ENCODE measurements around the gene TPI1. TPM values are rescaled to one million over a fixed set of nuclear protein-coding genes. Genes with fewer than 3 reads are reported as not detected.
A peak's percentile ranks its signal among the peaks of the same experiment; 100 is the strongest.
"Not testable (repeated sequence)": the region's sequence is repeated elsewhere in the genome, so short reads cannot be mapped to it uniquely, and the experiment has no call there.

Gene TPI1
- total RNA-seq, 1 donor from 2014 or later = 482 TPM

GRCh38 chr12:6899837-6900519 is 32.6 kb downstream of the TPI1 start:
- intact Hi-C loops (cut with DNase I) = no loop called here
- Histone ChIP-seq H3K4me1 (peaks cover 0 to 5% of the 10 kb centered on the region in 2 donors), H3K36me3 (no peaks in the 10 kb centered on the region), H3K27ac (no peak overlapping the region), H3K27me3 (no peaks in the 10 kb centered on the region), H3K9me3 (no peaks in the 10 kb centered on the region), H3K4me3 (no peak overlapping the region)
- TF ChIP-seq CTCF (IDR thresholded peaks at IDR 0.05) = no peak
- no peak for DNase-seq (ENCODE audit: low spot score in 2 of 2)

- H3K36me3 ChIP-seq = peaks cover 0 to 4% of the 10 kb centered on the region in 2 donors
- no peak overlapping the region for H3K27ac ChIP-seq
- intact Hi-C loops (cut with DNase I) = no loop called here
- H3K4me3 ChIP-seq = no peak overlapping the region
- DNase-seq (ENCODE audit: low spot score in 2 of 2) = no peak
- TF ChIP-seq CTCF (IDR thresholded peaks at IDR 0.05) = no peak
- H3K9me3 ChIP-seq = no peaks in the 10 kb centered on the region
- H3K4me1 ChIP-seq = peaks cover 0 to 5% of the 10 kb centered on the region in 2 donors
- no peaks in the 10 kb centered on the region for H3K27me3 ChIP-seq
These were observed 35.1 kb downstream of the TPI1 start for GRCh38 chr12:6902448-6902847.

- Histone ChIP-seq H3K27me3 (no peaks in the 10 kb centered on the region), H3K4me3 (no peak overlapping the region), H3K4me1 (peaks cover 0 to 5% of the 10 kb centered on the region in 2 donors), H3K27ac (peak overlapping the region in 1 of 2 donors; percentile 73), H3K9me3 (no peaks in the 10 kb centered on the region), H3K36me3 (peaks cover 0 to 4% of the 10 kb centered on the region in 2 donors)
- no peak for TF ChIP-seq CTCF (IDR thresholded peaks at IDR 0.05)
- intact Hi-C loops (cut with DNase I) = loop anchor here (1.0 kb wide), 3 partner anchors 12 to 36 kb away; partner anchors contain the start of genes SPSB2 and TPI1
- DNase-seq (ENCODE audit: low spot score in 2 of 2) = no peak
These were observed 36.4 kb downstream of the TPI1 start for GRCh38 chr12:6903722-6904121.

- peak within 1 kb of the TSS; percentile 73 to 82 for H3K27ac ChIP-seq
- no peaks in the 10 kb centered on the region for H3K9me3 ChIP-seq
- peak; percentile 89 to 99 for DNase-seq (ENCODE audit: low spot score in 2 of 2)
- H3K4me3 ChIP-seq = peak within 1 kb of the TSS; percentile 58 to 81
- peaks cover 0 to 4% of the 10 kb centered on the region in 2 donors for H3K36me3 ChIP-seq
- peaks cover 0 to 5% of the 10 kb centered on the region in 2 donors for H3K4me1 ChIP-seq
- H3K27me3 ChIP-seq = no peaks in the 10 kb centered on the region
- intact Hi-C loops (cut with DNase I) = loop anchor here (1.0 kb wide), 3 partner anchors 13 to 37 kb away; partner anchors contain the start of genes SPSB2 and TPI1
- TF ChIP-seq CTCF (IDR thresholded peaks at IDR 0.05) = no peak
These were observed 37.2 kb downstream of the TPI1 start, which contains the start of gene LRRC23 for GRCh38 chr12:6904280-6905276. Gene LRRC23 (plus strand): TSS chr12:6904822. CDS start chr12:6905634, 812 bp downstream.

- H3K36me3 ChIP-seq = peaks cover 0 to 4% of the 10 kb centered on the region in 2 donors
- peak overlapping the region; percentile 58 to 81 for H3K4me3 ChIP-seq
- no peaks in the 10 kb centered on the region for H3K9me3 ChIP-seq
- H3K4me1 ChIP-seq = peaks cover 0 to 5% of the 10 kb centered on the region in 2 donors
- DNase-seq (ENCODE audit: low spot score in 2 of 2) = no peak
- intact Hi-C loops (cut with DNase I) = no loop called here
- no peaks in the 10 kb centered on the region for H3K27me3 ChIP-seq
- peak overlapping the region; percentile 73 to 82 for H3K27ac ChIP-seq
- TF ChIP-seq CTCF (IDR thresholded peaks at IDR 0.05) = no peak
These were observed 38.2 kb downstream of the TPI1 start for GRCh38 chr12:6905414-6906040.

- H3K27me3 ChIP-seq; H3K9me3 ChIP-seq; H3K4me3 ChIP-seq; H3K27ac ChIP-seq; H3K4me1 ChIP-seq; intact Hi-C loops (cut with DNase I); DNase-seq (ENCODE audit: low spot score in 2 of 2); H3K36me3 ChIP-seq: not testable (repeated sequence)
These were observed 40.8 kb downstream of the TPI1 start for GRCh38 chr12:6908141-6908540.
